Vagina (tissue), 2 donors: ENCODE measurements around the gene NOP9. TPM values are rescaled to one million over a fixed set of nuclear protein-coding genes. Genes with fewer than 3 reads are reported as not detected.

ENCODE experiments used
- DNase-seq, 2 donors: peaks; one replicate each; pipeline ENCODE4 v3.0.0-alpha.2; 2017; ENCODE audit errors: extremely low spot score in 2 of 2
- H3K27ac ChIP-seq: fragments of 200-600 bp; sonication (generic); one replicate; pipeline ENCODE4 v1.5.1; 2019
- H3K27me3 ChIP-seq: fragments of 200-600 bp; sonication (generic); one replicate; pipeline ENCODE4 v1.5.1; 2019
- H3K36me3 ChIP-seq, 2 donors: fragments of 200-600 bp; sonication (generic); one replicate each; pipeline ENCODE4 v1.5.1; 2017 to 2019
- H3K4me1 ChIP-seq: fragments of 200-600 bp; sonication (generic); one replicate; pipeline ENCODE4 v1.5.1; 2019
- H3K4me3 ChIP-seq, 2 donors: fragments of 200-600 bp; sonication (generic); 1 replicate in 1 of 2; 2 replicates in 1 of 2; pipeline ENCODE4 v1.5.1; 2016 to 2019
- H3K9me3 ChIP-seq: fragments of 200-600 bp; sonication (generic); one replicate; pipeline ENCODE4 v1.5.1; 2019
- CTCF ChIP-seq, 3 experiments: fragments of 450-650 bp in 2 of 3; fragments of 200-600 bp in 1 of 3; sonication (generic) in 1 of 3; IDR thresholded peaks; one replicate each; pipeline ENCODE4 v1.5.1; 2017 to 2019; ENCODE audit warnings: antibody characterized with exemption in 3 of 3, mild to moderate bottlenecking in 2 of 3, moderate library complexity in 2 of 3
- POLR2A ChIP-seq, 2 donors: fragments of 450-650 bp; IDR thresholded peaks; one replicate each; pipeline ENCODE4 v1.6.1; 2017; ENCODE audit warnings: antibody characterized with exemption in 2 of 2, mild to moderate bottlenecking in 2 of 2, moderate library complexity in 2 of 2
- POLR2AphosphoS5 ChIP-seq, 2 donors: sonication (generic); formaldehyde crosslinking; IDR thresholded peaks; one replicate each; pipeline ENCODE4 v1.9.0; 2017; ENCODE audit warnings: antibody characterized with exemption in 2 of 2, mild to moderate bottlenecking in 2 of 2, low read depth in 1 of 2; ENCODE audit not compliant: insufficient read depth in 1 of 2
- intact Hi-C: fragments of 100-400 bp; cut with DNase I; formaldehyde crosslinking; loops from one replicate; pipeline ENCODE4 v1.15.1; 2023
- total RNA-seq: library from RNA; depleted of rRNA; stranded (reverse); fragments of >200 nt; gene quantifications from one replicate; pipeline ENCODE4 v1.2.3, GENCODE V29; 2016

The NOP9 gene
- total RNA-seq, 1 donor from 2014 or later = 13.8 TPM

- Histone ChIP-seq H3K27me3 (no peaks in the 10 kb centered on the region), H3K36me3 (no peaks in the 10 kb centered on the region), H3K9me3 (no peaks in the 10 kb centered on the region), H3K27ac (peak overlapping the region; percentile 40), H3K4me3 (no peak overlapping the region), H3K4me1 (peaks cover 6% of the 10 kb centered on the region)
- TF ChIP-seq CTCF (IDR thresholded peaks at IDR 0.05) (no peak), POLR2A (IDR thresholded peaks at IDR 0.05) (no peak), POLR2AphosphoS5 (IDR thresholded peaks at IDR 0.05; ENCODE audit: insufficient read depth in 1 of 2, low read depth in 1 of 2) (no peak)
- intact Hi-C loops = no loop called here
- DNase-seq = no peak
Observed at GRCh38 chr14:24278424-24278823, 21.2 kb upstream of the NOP9 start.

GRCh38 chr14:24279301-24280186 lies 20.1 kb upstream of the NOP9 start:
- DNase-seq = no peak
- H3K4me1 ChIP-seq = peaks cover 6% of the 10 kb centered on the region
- peak overlapping the region; percentile 8 for H3K27ac ChIP-seq

GRCh38 chr14:24280797-24281460 lies 18.7 kb upstream of the NOP9 start:
- TF ChIP-seq POLR2AphosphoS5 (IDR thresholded peaks at IDR 0.05; ENCODE audit: insufficient read depth in 1 of 2, low read depth in 1 of 2) (no peak), CTCF (IDR thresholded peaks at IDR 0.05) (no peak), POLR2A (IDR thresholded peaks at IDR 0.05) (no peak)
- DNase-seq = no peak
- no peaks in the 10 kb centered on the region for H3K27me3 ChIP-seq
- H3K4me1 ChIP-seq = peaks cover 10% of the 10 kb centered on the region
- no peaks in the 10 kb centered on the region for H3K9me3 ChIP-seq
- intact Hi-C loops = no loop called here
- H3K4me3 ChIP-seq = no peak overlapping the region
- H3K36me3 ChIP-seq = no peaks in the 10 kb centered on the region
- H3K27ac ChIP-seq = no peak overlapping the region

More at GRCh38 chr14:24279301-24280186, 20.1 kb upstream of the NOP9 start:
- H3K36me3 ChIP-seq = no peaks in the 10 kb centered on the region
- no peaks in the 10 kb centered on the region for H3K27me3 ChIP-seq
- H3K4me3 ChIP-seq = no peak overlapping the region
- intact Hi-C loops = no loop called here
- no peaks in the 10 kb centered on the region for H3K9me3 ChIP-seq
- TF ChIP-seq CTCF (IDR thresholded peaks at IDR 0.05) (no peak), POLR2AphosphoS5 (IDR thresholded peaks at IDR 0.05; ENCODE audit: insufficient read depth in 1 of 2, low read depth in 1 of 2) (peak in 1 of 2 donors; percentile 17)

GRCh38 chr14:24281636-24282035 lies 18.0 kb upstream of the NOP9 start:
- TF ChIP-seq POLR2A (IDR thresholded peaks at IDR 0.05) (no peak), CTCF (IDR thresholded peaks at IDR 0.05) (no peak), POLR2AphosphoS5 (IDR thresholded peaks at IDR 0.05; ENCODE audit: insufficient read depth in 1 of 2, low read depth in 1 of 2) (no peak)
- no peaks in the 10 kb centered on the region for H3K36me3 ChIP-seq
- intact Hi-C loops = no loop called here
- no peaks in the 10 kb centered on the region for H3K27me3 ChIP-seq
- DNase-seq = no peak
- no peak overlapping the region for H3K4me3 ChIP-seq
- H3K27ac ChIP-seq = no peak overlapping the region
- peaks cover 13% of the 10 kb centered on the region for H3K4me1 ChIP-seq
- H3K9me3 ChIP-seq = no peaks in the 10 kb centered on the region

GRCh38 chr14:24282736-24283135 lies 16.9 kb upstream of the NOP9 start:
- no peaks in the 10 kb centered on the region for H3K9me3 ChIP-seq
- H3K27ac ChIP-seq = no peak overlapping the region
- H3K27me3 ChIP-seq = no peaks in the 10 kb centered on the region
- DNase-seq = no peak
- TF ChIP-seq POLR2A (IDR thresholded peaks at IDR 0.05) (no peak), POLR2AphosphoS5 (IDR thresholded peaks at IDR 0.05; ENCODE audit: insufficient read depth in 1 of 2, low read depth in 1 of 2) (no peak), CTCF (IDR thresholded peaks at IDR 0.05) (no peak)
- H3K4me1 ChIP-seq = peaks cover 13% of the 10 kb centered on the region
- no peaks in the 10 kb centered on the region for H3K36me3 ChIP-seq
- no peak overlapping the region for H3K4me3 ChIP-seq
- intact Hi-C loops = no loop called here
